CD14-positive monocyte (primary cell): ENCODE results near the gene LRRC61. TPM values are rescaled to one million over a fixed set of nuclear protein-coding genes. Genes with fewer than 3 reads are reported as not detected.

Source experiments
- DNase-seq, 3 donors: peaks; one replicate each; pipeline ENCODE4 v3.0.0-alpha.2; 2011 to 2022
- H2AFZ ChIP-seq: 2 replicates; pipeline ENCODE4 v1.6.0; 2012; ENCODE audit warnings: mild to moderate bottlenecking, low read depth, low read length, inconsistent platforms; ENCODE audit not compliant: insufficient read depth, poor library complexity, severe bottlenecking
- H3K27ac ChIP-seq, 2 donors: 1 replicate in 1 of 2; 2 replicates in 1 of 2; pipeline ENCODE4 v1.5.1; 2012 to 2013; ENCODE audit warnings: low read length in 2 of 2, control low read depth in 1 of 2, inconsistent platforms in 1 of 2, low read depth in 1 of 2, mild to moderate bottlenecking in 1 of 2
- H3K27me3 ChIP-seq, 2 donors: one replicate each; pipeline versions ENCODE4 v1.6.0 to v1.6.1; 2011 to 2013; ENCODE audit warnings: low read length in 2 of 2; ENCODE audit not compliant: control insufficient read depth in 2 of 2, insufficient read depth in 2 of 2
- H3K36me3 ChIP-seq, 2 donors: replicated peaks in 1 of 2; 1 replicate in 1 of 2; 2 replicates in 1 of 2; pipeline versions ENCODE4 v1.5.1 to v1.6.1; 2012 to 2013; ENCODE audit warnings: low read length in 2 of 2, control low read depth in 1 of 2, inconsistent platforms in 1 of 2, mild to moderate bottlenecking in 1 of 2; ENCODE audit not compliant: insufficient read depth in 2 of 2, control insufficient read depth in 1 of 2
- H3K4me1 ChIP-seq, 2 donors: 1 replicate in 1 of 2; 2 replicates in 1 of 2; pipeline versions ENCODE4 v1.5.1 to v1.6.1; 2012 to 2013; ENCODE audit warnings: low read length in 2 of 2, control low read depth in 1 of 2, inconsistent platforms in 1 of 2, mild to moderate bottlenecking in 1 of 2, moderate library complexity in 1 of 2; ENCODE audit not compliant: insufficient read depth in 2 of 2, control insufficient read depth in 1 of 2
- H3K4me2 ChIP-seq: replicated peaks from 2 replicates; pipeline ENCODE3; 2012; ENCODE audit warnings: low read length, moderate library complexity, mild to moderate bottlenecking; ENCODE audit not compliant: poor library complexity, severe bottlenecking; ENCODE audit errors: extremely low read depth
- H3K4me3 ChIP-seq, 3 experiments: fragments of 200-600 bp in 1 of 3; sonication (generic) in 1 of 3; replicated peaks in 1 of 3; 1 replicate in 2 of 3; 2 replicates in 1 of 3; pipeline ENCODE4 v1.5.1; 2011 to 2013; ENCODE audit warnings: low read length in 3 of 3, mild to moderate bottlenecking in 3 of 3, control low read depth in 2 of 3, low read depth in 2 of 3, inconsistent platforms in 1 of 3, moderate library complexity in 1 of 3
- H3K79me2 ChIP-seq: 2 replicates; pipeline ENCODE4 v1.6.0; 2012; ENCODE audit warnings: mild to moderate bottlenecking, control low read depth, inconsistent platforms, low read length, moderate library complexity; ENCODE audit not compliant: insufficient read depth
- H3K9ac ChIP-seq: 2 replicates; pipeline ENCODE4 v1.6.0; 2017; ENCODE audit warnings: low read length, mild to moderate bottlenecking; ENCODE audit not compliant: insufficient read depth, poor library complexity, severe bottlenecking
- H3K9me3 ChIP-seq, 2 donors: replicated peaks in 1 of 2; 1 replicate in 1 of 2; 2 replicates in 1 of 2; pipeline versions ENCODE4 v1.5.1 to v1.6.1; 2012 to 2013; ENCODE audit warnings: low read length in 2 of 2, control low read depth in 1 of 2; ENCODE audit not compliant: control insufficient read depth in 1 of 2, insufficient read depth in 1 of 2
- H4K20me1 ChIP-seq: 2 replicates; pipeline ENCODE4 v1.6.0; 2012; ENCODE audit warnings: mild to moderate bottlenecking, low read length, control low read depth, moderate library complexity; ENCODE audit not compliant: insufficient read depth
- H3K27ac Mint-ChIP-seq, 7 donors: one replicate each; pipeline ENCODE4 v1.8.0; 2020; ENCODE audit warnings: mild to moderate bottlenecking in 7 of 7, mixed read lengths in 7 of 7, moderate library complexity in 6 of 7, inconsistent platforms in 2 of 7
- H3K27me3 Mint-ChIP-seq, 3 donors: one replicate each; pipeline ENCODE4 v1.8.0; 2021 to 2022; ENCODE audit warnings: low read depth in 3 of 3, mild to moderate bottlenecking in 3 of 3, mixed read lengths in 3 of 3, moderate library complexity in 3 of 3, inconsistent platforms in 1 of 3
- H3K36me3 Mint-ChIP-seq, 2 donors: one replicate each; pipeline ENCODE4 v1.8.0; 2020; ENCODE audit warnings: mixed read lengths in 2 of 2, inconsistent platforms in 1 of 2, mild to moderate bottlenecking in 1 of 2
- H3K4me1 Mint-ChIP-seq: one replicate; pipeline ENCODE4 v1.8.0; 2020; ENCODE audit warnings: mild to moderate bottlenecking, mixed read lengths
- H3K4me3 Mint-ChIP-seq, 2 donors: one replicate each; pipeline ENCODE4 v1.8.0; 2020; ENCODE audit warnings: mild to moderate bottlenecking in 2 of 2, mixed read lengths in 2 of 2, moderate library complexity in 1 of 2
- H3K9me3 Mint-ChIP-seq, 7 donors: one replicate each; pipeline ENCODE4 v1.8.0; 2020 to 2022; ENCODE audit warnings: mixed read lengths in 7 of 7, mild to moderate bottlenecking in 6 of 7, moderate library complexity in 6 of 7, inconsistent platforms in 2 of 7
- CTCF ChIP-seq: fragments of 200-600 bp; IDR thresholded peaks from one replicate; pipeline ENCODE4 v1.8.0; 2022; ENCODE audit warnings: antibody characterized with exemption, mild to moderate bottlenecking
- WGBS: methylation state at CpG from one replicate; pipeline ENCODE4 v1.1.5; 2013; ENCODE audit warnings: missing lambda C conversion rate; ENCODE audit not compliant: insufficient coverage; 5-methylcytosine and 5-hydroxymethylcytosine counted together
- intact Hi-C, 2 donors: fragments of 100-400 bp; cut with micrococcal nuclease; formaldehyde crosslinking; loops; one replicate each; pipeline versions ENCODE4 v1.15.0 to v1.15.1; 2023
- polyA plus RNA-seq, 3 donors: library from polyadenylated mRNA; depleted of rRNA in 1 of 3; unstranded in 2 of 3; stranded (reverse) in 1 of 3; fragments of 300-500 nt in 2 of 3; fragments of >200 nt in 1 of 3; fragmentation: Illumina TruSeq in 2 of 3; gene quantifications; 1 replicate in 2 of 3; 2 replicates in 1 of 3; pipeline ENCODE4 v1.2.3, GENCODE V29; 2012 to 2021

LRRC61 gene
- polyA plus RNA-seq, 3 donors, result 1.4 to 8.6 (median 5.7) TPM

- TF ChIP-seq CTCF, result no peak
- under 1% methylated on average over 60 of the region's 60 CpGs for WGBS
- Mint-ChIP-seq H3K9me3 (no peaks in the 10 kb centered on the region), H3K4me1 (peaks cover 45% of the 10 kb centered on the region), H3K4me3 (peak within 1 kb of the TSS; percentile 90 to 93), H3K27me3 (peaks cover 0 to 1% (median 0%) of the 10 kb centered on the region in 3 donors), H3K27ac (peak within 1 kb of the TSS; percentile 71 to 85 (median 79)), H3K36me3 (peaks cover 10 to 26% of the 10 kb centered on the region in 2 donors)
- Histone ChIP-seq H3K36me3 (peaks cover 7% of the 10 kb centered on the region in 2 donors), H3K9me3 (no peaks in the 10 kb centered on the region), H3K79me2 (peaks cover 41% of the 10 kb centered on the region), H3K4me3 (peak within 1 kb of the TSS; percentile 83 to 96 (median 84)), H3K4me2 (peak within 1 kb of the TSS; percentile 97), H3K27ac (peak within 1 kb of the TSS; percentile 70 to 77), H3K4me1 (peaks cover 34 to 39% of the 10 kb centered on the region in 2 donors), H4K20me1 (peaks cover 12% of the 10 kb centered on the region), H2AFZ (peak within 1 kb of the TSS; percentile 95), H3K9ac (peak within 1 kb of the TSS; percentile 84), H3K27me3 (no peaks in the 10 kb centered on the region)
- DNase-seq, result peak; percentile 90 to 97 (median 91)
- intact Hi-C loops, result loop anchor here in 1 of 2 donors (1.0 to 10.0 kb wide), 2 partner anchors 9 to 706 kb away; partner anchors contain the start of genes AGAP3, FASTK and TMUB1
Measured at GRCh38 chr7:150378853-150379440, 55.8 kb downstream of the LRRC61 start, which contains the start of gene ZNF775. ZNF775 (plus strand) TSS chr7:150379330; CDS start chr7:150388471, 9,141 bp downstream.

DNA sequence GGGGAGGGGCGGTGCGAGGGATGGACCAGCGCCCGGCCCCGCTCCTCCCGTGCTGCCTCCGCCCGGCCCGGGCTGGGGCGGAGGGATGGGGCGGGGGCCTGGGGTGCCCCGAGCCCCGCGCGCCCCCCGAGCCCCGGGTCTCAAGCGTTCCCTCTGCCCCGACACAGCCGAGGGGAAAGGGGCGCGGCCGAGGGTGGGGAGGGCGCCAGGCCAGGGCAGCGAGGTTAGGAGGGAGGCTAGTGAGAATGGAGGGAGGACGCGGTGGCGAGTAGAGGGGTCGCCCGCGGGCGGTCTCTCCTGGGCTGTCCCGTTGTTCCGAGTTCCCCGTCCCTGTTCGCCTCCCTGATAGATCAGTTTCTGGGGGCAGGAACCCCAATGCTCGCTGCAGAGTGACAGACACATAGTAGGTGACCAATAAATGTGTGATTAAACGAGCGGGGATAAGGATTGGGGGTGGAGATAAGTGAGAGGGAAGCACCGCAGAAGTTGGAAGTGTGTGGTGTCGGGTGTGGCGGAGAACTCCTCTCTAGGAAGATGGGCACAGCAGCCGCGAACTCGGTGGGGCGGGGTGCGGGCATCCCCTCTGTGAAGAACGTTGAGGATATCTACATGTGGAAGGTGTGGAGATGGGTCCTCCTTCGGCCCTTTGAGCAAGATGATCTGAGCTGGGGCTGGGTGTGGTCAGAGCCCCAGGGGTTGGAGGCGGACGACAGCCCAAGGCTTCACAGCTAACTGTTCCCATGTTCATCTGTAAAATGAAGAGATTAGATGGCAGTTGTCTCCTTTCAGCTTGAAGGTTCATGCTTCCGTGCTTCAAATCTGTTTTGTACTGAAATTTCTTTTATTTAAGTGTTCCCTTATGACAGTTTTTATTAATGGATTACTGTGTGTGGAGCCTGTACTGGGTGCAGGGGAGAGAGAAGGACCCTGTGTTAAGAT, 56.6 kb downstream of the LRRC61 start:
- Histone ChIP-seq H3K36me3 (no peaks in the 10 kb centered on the region), H3K9ac (peak overlapping the region; percentile 84), H3K27me3 (no peaks in the 10 kb centered on the region), H3K4me3 (peak overlapping the region; percentile 83 to 96 (median 84)), H3K9me3 (no peaks in the 10 kb centered on the region), H3K4me2 (peak overlapping the region; percentile 97), H4K20me1 (peaks cover 5% of the 10 kb centered on the region), H3K79me2 (peaks cover 44% of the 10 kb centered on the region), H2AFZ (peak overlapping the region; percentile 95), H3K4me1 (peaks cover 42 to 46% of the 10 kb centered on the region in 2 donors), H3K27ac (peak overlapping the region; percentile 58 to 77)
- Mint-ChIP-seq H3K27ac (peak overlapping the region; percentile 41 to 85 (median 79)), H3K36me3 (peaks cover 3 to 18% of the 10 kb centered on the region in 2 donors), H3K4me3 (peak overlapping the region; percentile 90 to 93), H3K27me3 (peaks cover 0 to 1% (median 0%) of the 10 kb centered on the region in 3 donors), H3K9me3 (no peaks in the 10 kb centered on the region), H3K4me1 (peaks cover 52% of the 10 kb centered on the region)
- intact Hi-C loops, result loop anchor here in 1 of 2 donors (10.0 kb wide), 1 partner anchor 705 kb away; the partner anchor contains the start of genes AGAP3, FASTK and TMUB1
- peak in 1 of 3 donors; percentile 32 for DNase-seq
- WGBS, result 3% methylated on average over 37 of the region's 52 CpGs
- TF ChIP-seq CTCF, result no peak
